Measurements from ENCODE around the gene NPVF.

NPVF gene

GRCh38 chr7:25238066-25238725 is 9.9 kb upstream of the NPVF start:
- TF ChIP-seq CTCF (IDR thresholded peaks at IDR 0.05; ENCODE audit: low read depth, low read length) = no peak
- no peak for DNase-seq (ENCODE audit: low read depth in 2 of 2)
- H3K4me3 ChIP-seq (replicated peaks in 1 of 2; ENCODE audit: low read depth in 2 of 2, low read length in 2 of 2) = no peak overlapping the region

GRCh38 chr7:25235471-25235870 is 7.2 kb upstream of the NPVF start:
- DNase-seq (ENCODE audit: low read depth in 2 of 2) = no peak
- no peak overlapping the region for H3K4me3 ChIP-seq (replicated peaks in 1 of 2; ENCODE audit: low read depth in 2 of 2, low read length in 2 of 2)
- no peak for TF ChIP-seq CTCF (IDR thresholded peaks at IDR 0.05; ENCODE audit: low read depth, low read length)

- no peak for TF ChIP-seq CTCF (IDR thresholded peaks at IDR 0.05; ENCODE audit: low read depth, low read length)
- DNase-seq (ENCODE audit: low read depth in 2 of 2) = no peak
- H3K4me3 ChIP-seq (replicated peaks in 1 of 2; ENCODE audit: low read depth in 2 of 2, low read length in 2 of 2) = no peak overlapping the region
Observed at GRCh38 chr7:25234336-25234735, 6.0 kb upstream of the NPVF start.

- no peak for DNase-seq (ENCODE audit: low read depth in 2 of 2)
- H3K4me3 ChIP-seq (replicated peaks in 1 of 2; ENCODE audit: low read depth in 2 of 2, low read length in 2 of 2) = no peak overlapping the region
- TF ChIP-seq CTCF (IDR thresholded peaks at IDR 0.05; ENCODE audit: low read depth, low read length) = no peak
Observed at GRCh38 chr7:25223206-25223605, 5.1 kb downstream of the NPVF start.

GRCh38 chr7:25222666-25223065 is 5.6 kb downstream of the NPVF start:
- H3K4me3 ChIP-seq (replicated peaks in 1 of 2; ENCODE audit: low read depth in 2 of 2, low read length in 2 of 2) = no peak overlapping the region
- TF ChIP-seq CTCF (IDR thresholded peaks at IDR 0.05; ENCODE audit: low read depth, low read length) = no peak

GRCh38 chr7:25221009-25221408 is 7.3 kb downstream of the NPVF start:
- no peak for DNase-seq (ENCODE audit: low read depth in 2 of 2)
- no peak overlapping the region for H3K4me3 ChIP-seq (replicated peaks in 1 of 2; ENCODE audit: low read depth in 2 of 2, low read length in 2 of 2)
- no peak for TF ChIP-seq CTCF (IDR thresholded peaks at IDR 0.05; ENCODE audit: low read depth, low read length)

More at GRCh38 chr7:25222666-25223065, 5.6 kb downstream of the NPVF start:
- no peak for DNase-seq (ENCODE audit: low read depth in 2 of 2)

- no peak for TF ChIP-seq CTCF (IDR thresholded peaks at IDR 0.05; ENCODE audit: low read depth, low read length)
- no peak overlapping the region for H3K4me3 ChIP-seq (replicated peaks in 1 of 2; ENCODE audit: low read depth in 2 of 2, low read length in 2 of 2)
- no peak for DNase-seq (ENCODE audit: low read depth in 2 of 2)
Observed at GRCh38 chr7:25218191-25218590, 10.1 kb downstream of the NPVF start.

Data from cardiac fibroblast (primary cell).